Small intestine (tissue), 7 donors: ENCODE measurements around the gene TLE5. TPM values are rescaled to one million over a fixed set of nuclear protein-coding genes. Genes with fewer than 3 reads are reported as not detected.

Source experiments
- DNase-seq, 2 donors: peaks; one replicate each; pipeline versions ENCODE4 v3.0.0 to v3.0.0-alpha.2; 2013
- FAIRE-seq: peaks from 2 replicates; lab custom pipeline; 2012; peaks lifted over from hg19 to GRCh38; lab: Jason Lieb, UNC
- H3K27ac ChIP-seq, 3 donors: one replicate each; pipeline ENCODE4 v1.5.1; 2013; ENCODE audit warnings: low read length in 2 of 3, mild to moderate bottlenecking in 2 of 3, control low read depth in 1 of 3, inconsistent platforms in 1 of 3, low read depth in 1 of 3, moderate library complexity in 1 of 3
- H3K27me3 ChIP-seq, 3 donors: one replicate each; pipeline ENCODE4 v1.6.1; 2013; ENCODE audit warnings: low read length in 3 of 3, inconsistent platforms in 1 of 3; ENCODE audit not compliant: control insufficient read depth in 3 of 3, insufficient read depth in 3 of 3
- H3K36me3 ChIP-seq, 3 donors: one replicate each; pipeline ENCODE4 v1.6.1; 2013; ENCODE audit warnings: low read length in 3 of 3, inconsistent platforms in 1 of 3, low read depth in 1 of 3, mild to moderate bottlenecking in 1 of 3, moderate library complexity in 1 of 3; ENCODE audit not compliant: control insufficient read depth in 3 of 3, insufficient read depth in 2 of 3
- H3K4me1 ChIP-seq, 3 donors: one replicate each; pipeline ENCODE4 v1.6.1; 2013; ENCODE audit warnings: low read length in 2 of 3, inconsistent platforms in 1 of 3, low read depth in 1 of 3, mild to moderate bottlenecking in 1 of 3, moderate library complexity in 1 of 3; ENCODE audit not compliant: control insufficient read depth in 3 of 3, insufficient read depth in 2 of 3
- H3K4me3 ChIP-seq, 3 donors: one replicate each; pipeline ENCODE4 v1.5.1; 2013; ENCODE audit warnings: low read length in 3 of 3, control low read depth in 1 of 3, inconsistent platforms in 1 of 3, low read depth in 1 of 3, mild to moderate bottlenecking in 1 of 3, moderate library complexity in 1 of 3
- H3K9me3 ChIP-seq, 2 donors: one replicate each; pipeline ENCODE4 v1.6.1; 2013; ENCODE audit warnings: low read depth in 1 of 2, low read length in 1 of 2; ENCODE audit not compliant: control insufficient read depth in 2 of 2, insufficient read depth in 1 of 2
- WGBS, 3 donors: extraction: QIAGEN DNeasy Blood & Tissue Kit; methylation state at CpG; one replicate each; pipeline ENCODE4 v1.1.7; 2013; 5-methylcytosine and 5-hydroxymethylcytosine counted together
- polyA plus RNA-seq, 4 donors: library from polyadenylated mRNA; stranded (reverse) in 3 of 4; unstranded in 1 of 4; fragments of 200-250 nt in 3 of 4; fragments of 120-200 nt in 1 of 4; gene quantifications; one replicate each; pipeline versions ENCODE4 v1.2.1 to v1.2.3, GENCODE V29; 2013
- donor health status: healthy with polysubstance abuse.
- donor health status: control.
- donor health status: control.
- donor health status: Bipolar disorder and iron deficiency.
- donor health status: healthy.

TLE5 gene
- polyA plus RNA-seq, 4 donors, result 308 to 488 (median 351) TPM

DNA sequence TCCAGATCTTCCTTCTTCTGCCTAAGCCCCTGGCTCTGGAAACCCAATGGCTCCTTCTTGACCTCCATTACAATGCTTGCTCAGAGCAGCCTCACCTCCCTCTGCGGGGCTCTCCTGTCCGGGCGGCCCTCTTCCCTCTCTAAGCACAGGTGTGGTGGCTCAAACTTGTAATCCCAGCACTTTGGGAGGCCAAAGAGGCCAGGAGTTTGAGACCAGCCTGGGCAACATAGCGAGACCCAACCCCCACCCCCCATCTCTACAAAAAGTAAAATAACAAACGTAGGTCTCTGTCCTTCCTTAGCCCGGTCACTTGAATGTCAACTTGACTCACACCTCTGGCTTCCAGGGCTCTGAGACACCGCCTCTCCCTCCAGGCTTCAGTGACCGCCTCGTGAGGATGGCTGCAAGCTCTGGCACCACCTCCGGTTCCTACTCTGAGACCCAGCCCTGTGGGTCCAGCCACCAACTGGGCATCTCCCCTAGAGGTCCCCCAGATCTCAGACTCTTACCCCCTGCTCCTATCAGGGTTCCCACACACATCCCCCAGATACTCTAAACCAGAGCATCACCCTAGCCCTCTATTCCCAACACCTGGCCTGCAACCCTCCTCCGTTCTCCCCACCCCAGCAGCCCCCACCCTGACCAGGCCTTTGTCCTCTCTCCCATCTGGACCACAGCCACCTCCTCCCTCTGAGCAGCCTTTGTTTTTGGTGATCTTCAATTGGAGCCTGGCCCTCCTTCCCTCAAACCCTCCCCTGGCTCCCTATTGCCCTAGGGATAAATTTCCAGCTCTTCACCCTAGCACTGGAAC, 28.5 kb downstream of the TLE5 start:
- Histone ChIP-seq H3K27ac (peak overlapping the region in 2 of 3 donors; percentile 9 to 59), H3K9me3 (no peaks in the 10 kb centered on the region), H3K36me3 (no peaks in the 10 kb centered on the region), H3K4me3 (no peak overlapping the region), H3K27me3 (peaks cover 4 to 12% (median 6%) of the 10 kb centered on the region in 3 donors), H3K4me1 (peaks cover 0 to 34% (median 0%) of the 10 kb centered on the region in 3 donors)
- WGBS, 3 donors, result 67 to 76% (median 68%) methylated on average over 11 of the region's 11 CpGs
- DNase-seq (no peak), FAIRE-seq (no peak)

DNA sequence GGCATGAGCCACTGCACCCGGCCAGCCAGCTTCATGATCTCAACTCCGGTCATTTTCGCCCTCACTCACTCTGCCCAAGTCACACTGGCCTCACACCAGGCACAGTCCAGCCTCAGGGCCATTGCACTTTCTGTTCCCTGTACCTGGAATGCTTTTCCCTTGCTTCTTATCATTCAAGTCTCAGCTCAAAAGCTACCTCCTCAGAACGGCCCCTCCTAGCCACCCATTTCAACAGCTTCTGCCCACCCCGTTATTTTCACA, 30.8 kb downstream of the TLE5 start:
- Histone ChIP-seq H3K27ac (no peak overlapping the region), H3K4me3 (no peak overlapping the region), H3K36me3 (peaks cover 0 to 4% (median 0%) of the 10 kb centered on the region in 3 donors), H3K4me1 (peaks cover 0 to 37% (median 0%) of the 10 kb centered on the region in 3 donors), H3K9me3 (no peaks in the 10 kb centered on the region), H3K27me3 (peaks cover 4 to 12% (median 6%) of the 10 kb centered on the region in 3 donors)
- FAIRE-seq (no peak), DNase-seq (no peak)
- 49 to 75% (median 67%) methylated on average over 5 of the region's 5 CpGs for WGBS, 3 donors

DNA sequence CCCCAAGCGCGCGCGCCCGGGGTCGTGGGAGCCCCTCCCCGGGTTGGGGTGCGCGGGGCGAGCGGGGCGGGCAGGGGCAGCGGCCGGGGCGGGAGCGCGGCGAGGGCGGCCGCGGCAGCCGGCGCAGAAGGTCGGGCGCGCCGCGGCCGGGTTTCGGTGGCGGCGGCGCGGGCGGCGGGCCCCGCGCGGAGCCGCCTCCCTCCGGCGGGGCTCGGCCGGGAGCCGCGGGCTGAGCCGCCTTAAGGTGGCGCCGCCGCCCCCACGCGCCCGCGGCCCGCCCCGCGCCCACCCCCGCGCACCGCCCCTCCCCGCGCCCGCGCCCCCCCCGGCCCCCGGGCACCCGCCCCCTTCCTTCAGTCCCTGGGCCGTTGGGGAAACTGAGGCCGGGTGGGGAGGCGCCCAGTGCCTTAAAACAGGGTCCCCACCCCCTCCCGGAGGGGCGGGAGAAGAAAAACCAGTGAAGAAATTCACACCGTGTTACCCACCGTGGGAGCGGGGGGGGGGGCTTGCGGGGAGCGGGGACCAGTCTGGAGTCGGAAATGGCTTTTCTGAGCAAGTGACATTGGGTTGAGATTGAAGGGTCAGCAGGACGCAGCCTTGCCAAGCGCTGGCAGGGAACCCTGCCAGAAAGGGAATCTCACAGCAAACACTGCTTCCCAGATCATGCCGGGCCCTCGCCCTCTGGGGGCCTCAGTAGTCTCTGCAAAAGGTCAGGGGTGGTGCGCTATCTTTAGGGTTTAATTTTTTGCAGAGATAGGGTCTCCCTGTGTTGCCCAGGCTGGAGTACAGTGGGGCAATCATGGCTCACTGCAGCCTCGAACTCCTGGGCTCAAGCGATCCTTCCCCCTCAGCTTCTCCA, 33.0 kb downstream of the TLE5 start, which contains the start of gene TLE2:
TLE2 (minus strand) TSS at position 216 of the 859 bp plus-strand sequence. CDS start 376 bp downstream, outside the sequence.
- peaks cover 6 to 12% (median 7%) of the 10 kb centered on the region in 3 donors for H3K27me3 ChIP-seq
- WGBS, 3 donors, result 3 to 5% (median 3%) methylated on average over 29 to 84 of the region's 85 CpGs
- peaks cover 0 to 8% (median 0%) of the 10 kb centered on the region in 3 donors for H3K36me3 ChIP-seq
- FAIRE-seq (no peak), DNase-seq (no peak)
- H3K9me3 ChIP-seq, result no peaks in the 10 kb centered on the region
- H3K4me3 ChIP-seq, result peak within 1 kb of the TSS; percentile 60 to 72 (median 60)
- peaks cover 0 to 27% (median 2%) of the 10 kb centered on the region in 3 donors for H3K4me1 ChIP-seq
- H3K27ac ChIP-seq, result peak within 1 kb of the TSS in 2 of 3 donors; percentile 6 to 73

DNA sequence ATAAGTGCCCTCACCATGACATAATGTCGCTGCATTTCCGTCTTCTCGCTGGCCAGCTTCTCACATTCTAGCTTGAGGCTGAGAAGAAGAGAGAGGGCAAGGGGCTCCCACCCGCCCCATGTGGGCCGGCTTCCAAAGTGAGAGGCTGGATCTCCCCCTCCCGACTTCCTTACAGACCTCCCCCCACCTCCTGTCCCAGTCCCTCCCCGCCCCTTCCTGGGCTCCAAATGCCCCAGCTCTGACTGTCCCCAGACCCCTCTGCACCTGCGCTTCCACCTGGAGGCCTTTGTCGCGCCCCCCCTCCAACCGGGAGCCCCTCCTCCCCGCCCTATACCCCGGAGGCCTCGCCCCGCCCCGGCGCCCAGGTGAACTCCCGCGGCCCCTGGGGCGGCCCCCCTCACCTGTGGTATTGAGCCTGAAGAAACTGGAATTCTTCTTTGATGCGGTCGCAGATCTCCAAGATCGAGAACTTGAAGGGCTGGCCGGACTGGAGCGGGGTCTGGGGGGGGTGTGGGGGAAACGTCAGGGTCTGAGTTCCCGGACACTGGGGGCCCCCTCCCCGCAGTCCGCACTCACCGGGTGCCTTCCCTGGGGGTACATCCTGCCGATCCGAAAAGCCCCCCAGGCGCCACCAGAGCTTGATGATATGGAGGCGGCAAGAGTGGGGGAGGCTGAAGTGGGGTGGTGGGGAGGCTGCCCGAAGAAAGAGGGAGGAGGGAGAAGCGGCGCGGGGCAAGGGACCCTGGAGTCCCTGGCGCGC, 33.8 kb downstream of the TLE5 start:
- WGBS, 3 donors, result 2 to 3% (median 3%) methylated on average over 30 to 40 of the region's 40 CpGs
- Histone ChIP-seq H3K27ac (peak overlapping the region in 2 of 3 donors; percentile 6 to 73), H3K36me3 (peaks cover 0 to 8% (median 0%) of the 10 kb centered on the region in 3 donors), H3K27me3 (peaks cover 6 to 12% (median 7%) of the 10 kb centered on the region in 3 donors), H3K4me1 (peaks cover 0 to 19% (median 2%) of the 10 kb centered on the region in 3 donors), H3K4me3 (peak overlapping the region; percentile 60 to 72 (median 60)), H3K9me3 (no peaks in the 10 kb centered on the region)
- no peak for FAIRE-seq
- DNase-seq, result peak; percentile 23 to 79

- Histone ChIP-seq H3K4me3 (peak overlapping the region in 1 of 3 donors; percentile 72), H3K27me3 (peaks cover 6 to 12% (median 7%) of the 10 kb centered on the region in 3 donors), H3K36me3 (peaks cover 0 to 11% (median 0%) of the 10 kb centered on the region in 3 donors), H3K27ac (peak overlapping the region in 1 of 3 donors; percentile 73), H3K4me1 (peaks cover 0 to 22% (median 2%) of the 10 kb centered on the region in 3 donors), H3K9me3 (no peaks in the 10 kb centered on the region)
- FAIRE-seq, result no peak
- 40 to 52% (median 42%) methylated on average over 9 of the region's 9 CpGs for WGBS, 3 donors
- no peak for DNase-seq
These were observed 34.4 kb downstream of the TLE5 start for GRCh38 chr19:3027981-3028304.

DNA sequence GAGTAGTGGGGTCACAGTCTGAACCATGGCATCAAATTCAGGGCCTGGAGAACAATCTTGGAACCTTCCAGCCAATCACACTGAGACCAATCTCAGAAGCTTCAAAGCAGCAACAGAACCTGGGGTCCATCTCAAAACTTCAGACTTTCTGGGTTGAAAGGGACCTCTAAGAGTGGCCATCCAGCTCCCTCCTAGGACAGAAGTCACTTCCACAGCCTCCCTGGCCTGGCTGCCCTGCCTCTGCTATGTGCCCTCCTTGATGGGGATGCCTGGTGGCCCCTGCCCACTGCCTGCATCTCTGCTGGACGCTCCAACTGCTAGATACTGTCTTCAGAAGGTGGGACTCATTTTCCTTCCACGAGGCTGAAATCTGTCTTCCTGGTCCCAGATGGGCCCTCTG, 35.0 kb downstream of the TLE5 start:
- Histone ChIP-seq H3K27me3 (peaks cover 6 to 12% (median 7%) of the 10 kb centered on the region in 3 donors), H3K27ac (no peak overlapping the region), H3K4me1 (peaks cover 0 to 22% (median 2%) of the 10 kb centered on the region in 3 donors), H3K4me3 (no peak overlapping the region), H3K9me3 (no peaks in the 10 kb centered on the region), H3K36me3 (peaks cover 0 to 15% (median 0%) of the 10 kb centered on the region in 3 donors)
- WGBS, 3 donors, result 63 to 77% (median 71%) methylated on average over 2 of the region's 2 CpGs
- DNase-seq (no peak), FAIRE-seq (no peak)

DNA sequence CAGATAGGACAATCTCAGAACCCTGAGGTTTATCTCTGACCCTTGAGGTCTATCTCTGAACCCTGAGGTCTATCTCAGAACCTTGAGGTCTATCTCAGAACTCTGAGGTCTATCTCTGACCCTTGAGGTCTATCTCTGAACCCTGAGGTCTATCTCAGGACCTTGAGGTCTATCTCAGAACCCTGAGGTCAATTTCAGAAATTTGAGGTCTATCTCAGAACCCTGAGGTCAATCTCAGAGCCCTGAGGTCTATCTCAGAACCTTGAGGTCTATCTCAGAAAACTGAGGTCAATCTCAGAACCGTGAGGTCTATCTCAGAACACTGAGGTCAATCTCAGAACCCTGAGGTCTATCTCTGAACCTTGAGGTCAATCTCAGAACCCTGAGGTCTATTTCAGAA, 35.5 kb downstream of the TLE5 start:
- H3K27ac ChIP-seq, result no peak overlapping the region
- peaks cover 0 to 15% (median 0%) of the 10 kb centered on the region in 3 donors for H3K36me3 ChIP-seq
- 78 to 86% (median 82%) methylated on average over 1 of the region's 1 CpG for WGBS, 3 donors
- H3K9me3 ChIP-seq, result no peaks in the 10 kb centered on the region
- H3K4me3 ChIP-seq, result no peak overlapping the region
- FAIRE-seq (no peak), DNase-seq (no peak)
- peaks cover 6 to 12% (median 7%) of the 10 kb centered on the region in 3 donors for H3K27me3 ChIP-seq
- H3K4me1 ChIP-seq, result peaks cover 0 to 22% (median 2%) of the 10 kb centered on the region in 3 donors
